CD14-positive monocyte (primary cell): ENCODE measurements around the gene KREMEN1. TPM values are rescaled to one million over a fixed set of nuclear protein-coding genes. Genes with fewer than 3 reads are reported as not detected.
A peak's percentile ranks its signal among the peaks of the same experiment; 100 is the strongest.

Experiments used
- DNase-seq, 3 donors: peaks; one replicate each; pipeline ENCODE4 v3.0.0-alpha.2; 2011 to 2022
- H2AFZ ChIP-seq: 2 replicates; pipeline ENCODE4 v1.6.0; 2012; ENCODE audit warnings: mild to moderate bottlenecking, low read depth, low read length, inconsistent platforms; ENCODE audit not compliant: insufficient read depth, poor library complexity, severe bottlenecking
- H3K27ac ChIP-seq, 2 donors: 1 replicate in 1 of 2; 2 replicates in 1 of 2; pipeline ENCODE4 v1.5.1; 2012 to 2013; ENCODE audit warnings: low read length in 2 of 2, control low read depth in 1 of 2, inconsistent platforms in 1 of 2, low read depth in 1 of 2, mild to moderate bottlenecking in 1 of 2
- H3K27me3 ChIP-seq, 2 donors: one replicate each; pipeline versions ENCODE4 v1.6.0 to v1.6.1; 2011 to 2013; ENCODE audit warnings: low read length in 2 of 2; ENCODE audit not compliant: control insufficient read depth in 2 of 2, insufficient read depth in 2 of 2
- H3K36me3 ChIP-seq, 2 donors: replicated peaks in 1 of 2; 1 replicate in 1 of 2; 2 replicates in 1 of 2; pipeline versions ENCODE4 v1.5.1 to v1.6.1; 2012 to 2013; ENCODE audit warnings: low read length in 2 of 2, control low read depth in 1 of 2, inconsistent platforms in 1 of 2, mild to moderate bottlenecking in 1 of 2; ENCODE audit not compliant: insufficient read depth in 2 of 2, control insufficient read depth in 1 of 2
- H3K4me1 ChIP-seq, 2 donors: 1 replicate in 1 of 2; 2 replicates in 1 of 2; pipeline versions ENCODE4 v1.5.1 to v1.6.1; 2012 to 2013; ENCODE audit warnings: low read length in 2 of 2, control low read depth in 1 of 2, inconsistent platforms in 1 of 2, mild to moderate bottlenecking in 1 of 2, moderate library complexity in 1 of 2; ENCODE audit not compliant: insufficient read depth in 2 of 2, control insufficient read depth in 1 of 2
- H3K4me2 ChIP-seq: replicated peaks from 2 replicates; pipeline ENCODE3; 2012; ENCODE audit warnings: low read length, moderate library complexity, mild to moderate bottlenecking; ENCODE audit not compliant: poor library complexity, severe bottlenecking; ENCODE audit errors: extremely low read depth
- H3K4me3 ChIP-seq, 3 experiments: fragments of 200-600 bp in 1 of 3; sonication (generic) in 1 of 3; replicated peaks in 1 of 3; 1 replicate in 2 of 3; 2 replicates in 1 of 3; pipeline ENCODE4 v1.5.1; 2011 to 2013; ENCODE audit warnings: low read length in 3 of 3, mild to moderate bottlenecking in 3 of 3, control low read depth in 2 of 3, low read depth in 2 of 3, inconsistent platforms in 1 of 3, moderate library complexity in 1 of 3
- H3K79me2 ChIP-seq: 2 replicates; pipeline ENCODE4 v1.6.0; 2012; ENCODE audit warnings: mild to moderate bottlenecking, control low read depth, inconsistent platforms, low read length, moderate library complexity; ENCODE audit not compliant: insufficient read depth
- H3K9ac ChIP-seq: 2 replicates; pipeline ENCODE4 v1.6.0; 2017; ENCODE audit warnings: low read length, mild to moderate bottlenecking; ENCODE audit not compliant: insufficient read depth, poor library complexity, severe bottlenecking
- H3K9me3 ChIP-seq, 2 donors: replicated peaks in 1 of 2; 1 replicate in 1 of 2; 2 replicates in 1 of 2; pipeline versions ENCODE4 v1.5.1 to v1.6.1; 2012 to 2013; ENCODE audit warnings: low read length in 2 of 2, control low read depth in 1 of 2; ENCODE audit not compliant: control insufficient read depth in 1 of 2, insufficient read depth in 1 of 2
- H4K20me1 ChIP-seq: 2 replicates; pipeline ENCODE4 v1.6.0; 2012; ENCODE audit warnings: mild to moderate bottlenecking, low read length, control low read depth, moderate library complexity; ENCODE audit not compliant: insufficient read depth
- H3K27ac Mint-ChIP-seq, 7 donors: one replicate each; pipeline ENCODE4 v1.8.0; 2020; ENCODE audit warnings: mild to moderate bottlenecking in 7 of 7, mixed read lengths in 7 of 7, moderate library complexity in 6 of 7, inconsistent platforms in 2 of 7
- H3K27me3 Mint-ChIP-seq, 3 donors: one replicate each; pipeline ENCODE4 v1.8.0; 2021 to 2022; ENCODE audit warnings: low read depth in 3 of 3, mild to moderate bottlenecking in 3 of 3, mixed read lengths in 3 of 3, moderate library complexity in 3 of 3, inconsistent platforms in 1 of 3
- H3K36me3 Mint-ChIP-seq, 2 donors: one replicate each; pipeline ENCODE4 v1.8.0; 2020; ENCODE audit warnings: mixed read lengths in 2 of 2, inconsistent platforms in 1 of 2, mild to moderate bottlenecking in 1 of 2
- H3K4me1 Mint-ChIP-seq: one replicate; pipeline ENCODE4 v1.8.0; 2020; ENCODE audit warnings: mild to moderate bottlenecking, mixed read lengths
- H3K4me3 Mint-ChIP-seq, 2 donors: one replicate each; pipeline ENCODE4 v1.8.0; 2020; ENCODE audit warnings: mild to moderate bottlenecking in 2 of 2, mixed read lengths in 2 of 2, moderate library complexity in 1 of 2
- H3K9me3 Mint-ChIP-seq, 7 donors: one replicate each; pipeline ENCODE4 v1.8.0; 2020 to 2022; ENCODE audit warnings: mixed read lengths in 7 of 7, mild to moderate bottlenecking in 6 of 7, moderate library complexity in 6 of 7, inconsistent platforms in 2 of 7
- CTCF ChIP-seq: fragments of 200-600 bp; IDR thresholded peaks from one replicate; pipeline ENCODE4 v1.8.0; 2022; ENCODE audit warnings: antibody characterized with exemption, mild to moderate bottlenecking
- WGBS: methylation state at CpG from one replicate; pipeline ENCODE4 v1.1.5; 2013; ENCODE audit warnings: missing lambda C conversion rate; ENCODE audit not compliant: insufficient coverage; 5-methylcytosine and 5-hydroxymethylcytosine counted together
- intact Hi-C, 2 donors: fragments of 100-400 bp; cut with micrococcal nuclease; formaldehyde crosslinking; loops; one replicate each; pipeline versions ENCODE4 v1.15.0 to v1.15.1; 2023
- polyA plus RNA-seq, 3 donors: library from polyadenylated mRNA; depleted of rRNA in 1 of 3; unstranded in 2 of 3; stranded (reverse) in 1 of 3; fragments of 300-500 nt in 2 of 3; fragments of >200 nt in 1 of 3; fragmentation: Illumina TruSeq in 2 of 3; gene quantifications; 1 replicate in 2 of 3; 2 replicates in 1 of 3; pipeline ENCODE4 v1.2.3, GENCODE V29; 2012 to 2021

Gene KREMEN1
- polyA plus RNA-seq, 3 donors = 0.47 to 1.6 (median 0.69) TPM

GRCh38 chr22:29200901-29201300, 128.1 kb downstream of the KREMEN1 start:
- peaks cover 9 to 22% (median 16%) of the 10 kb centered on the region in 3 donors for H3K27me3 Mint-ChIP-seq
- Histone ChIP-seq H4K20me1 (no peaks in the 10 kb centered on the region), H3K27ac (no peak overlapping the region), H3K36me3 (no peaks in the 10 kb centered on the region), H3K27me3 (peaks cover 0 to 7% of the 10 kb centered on the region in 2 donors), H3K79me2 (no peaks in the 10 kb centered on the region), H3K4me2 (no peak overlapping the region), H3K9me3 (no peaks in the 10 kb centered on the region), H2AFZ (no peak overlapping the region), H3K4me3 (no peak overlapping the region), H3K4me1 (peaks cover 11 to 20% of the 10 kb centered on the region in 2 donors), H3K9ac (no peak overlapping the region)
- H3K36me3 Mint-ChIP-seq = peaks cover 0 to 2% of the 10 kb centered on the region in 2 donors
- H3K9me3 Mint-ChIP-seq = peaks cover 0 to 2% (median 0%) of the 10 kb centered on the region in 7 donors
- WGBS = 87% methylated on average over 5 of the region's 7 CpGs
- H3K4me3 Mint-ChIP-seq = no peak overlapping the region
- peaks cover 21% of the 10 kb centered on the region for H3K4me1 Mint-ChIP-seq
- intact Hi-C loops = no loop called here
- DNase-seq = no peak
- no peak overlapping the region for H3K27ac Mint-ChIP-seq
- no peak for TF ChIP-seq CTCF

- Mint-ChIP-seq H3K4me3 (no peak overlapping the region), H3K36me3 (peaks cover 1 to 2% of the 10 kb centered on the region in 2 donors), H3K27ac (no peak overlapping the region), H3K27me3 (peaks cover 15 to 26% (median 24%) of the 10 kb centered on the region in 3 donors), H3K9me3 (peaks cover 0 to 3% (median 0%) of the 10 kb centered on the region in 7 donors), H3K4me1 (peaks cover 26% of the 10 kb centered on the region)
- Histone ChIP-seq H3K36me3 (no peaks in the 10 kb centered on the region), H4K20me1 (no peaks in the 10 kb centered on the region), H3K9me3 (no peaks in the 10 kb centered on the region), H3K79me2 (no peaks in the 10 kb centered on the region), H3K4me3 (no peak overlapping the region), H3K4me1 (peaks cover 16 to 27% of the 10 kb centered on the region in 2 donors), H3K27me3 (peaks cover 6 to 15% of the 10 kb centered on the region in 2 donors), H3K9ac (no peak overlapping the region), H2AFZ (peak overlapping the region; percentile 59), H3K27ac (no peak overlapping the region), H3K4me2 (no peak overlapping the region)
- no peak for DNase-seq
- WGBS = 10% methylated on average over 6 of the region's 7 CpGs
- intact Hi-C loops = no loop called here
- no peak for TF ChIP-seq CTCF
These were observed 128.9 kb downstream of the KREMEN1 start for GRCh38 chr22:29201782-29202181.
